Stimulated activated naive CD4-positive, alpha-beta T cell treated with Interleukin-2 at 50 U/mL for 16 hours (primary cell): ENCODE data around the gene ZNF862.

Experiments used
- DNase-seq: peaks from one replicate; lab custom pipeline; 2025; lab: John Stamatoyannopoulos, UW

ZNF862 gene

GRCh38 chr7:149845257-149845980 is 7.2 kb downstream of the ZNF862 start:
- DNase-seq: no peak

GRCh38 chr7:149846021-149846420 is 7.8 kb downstream of the ZNF862 start:
- DNase-seq: no peak

DNA sequence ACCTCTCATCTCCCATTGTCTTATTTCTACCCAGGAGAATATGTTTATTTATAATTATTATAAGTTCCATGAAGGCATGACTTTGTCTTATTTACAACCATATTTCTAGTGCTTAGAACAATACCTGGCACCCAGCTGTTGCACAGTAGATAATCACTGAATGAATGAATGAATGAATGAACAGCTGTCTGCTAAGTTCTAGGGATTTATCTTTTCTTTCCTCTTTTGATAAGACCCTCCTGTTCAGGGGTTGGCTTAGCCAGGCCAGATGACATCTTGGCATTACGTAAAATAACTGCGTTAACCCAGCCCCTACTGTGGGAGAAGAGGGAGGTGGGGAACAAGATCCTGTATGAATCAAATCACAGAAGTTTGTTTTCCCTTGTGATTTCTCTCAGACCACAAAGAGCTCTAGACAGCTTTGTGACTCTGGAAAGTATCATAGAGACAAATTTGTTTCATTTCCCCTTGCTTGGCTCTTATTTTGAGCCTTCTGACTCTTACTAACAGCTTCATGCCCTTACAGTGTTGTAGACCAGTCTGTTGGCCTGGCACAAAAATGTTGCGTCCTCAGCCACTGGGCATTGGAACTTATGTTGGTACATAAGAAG is 8.4 kb downstream of the ZNF862 start:
- no peak for DNase-seq

GRCh38 chr7:149849174-149849573 is 11.0 kb downstream of the ZNF862 start:
- DNase-seq: no peak

GRCh38 chr7:149850007-149850594 is 11.9 kb downstream of the ZNF862 start:
- DNase-seq: no peak

DNA sequence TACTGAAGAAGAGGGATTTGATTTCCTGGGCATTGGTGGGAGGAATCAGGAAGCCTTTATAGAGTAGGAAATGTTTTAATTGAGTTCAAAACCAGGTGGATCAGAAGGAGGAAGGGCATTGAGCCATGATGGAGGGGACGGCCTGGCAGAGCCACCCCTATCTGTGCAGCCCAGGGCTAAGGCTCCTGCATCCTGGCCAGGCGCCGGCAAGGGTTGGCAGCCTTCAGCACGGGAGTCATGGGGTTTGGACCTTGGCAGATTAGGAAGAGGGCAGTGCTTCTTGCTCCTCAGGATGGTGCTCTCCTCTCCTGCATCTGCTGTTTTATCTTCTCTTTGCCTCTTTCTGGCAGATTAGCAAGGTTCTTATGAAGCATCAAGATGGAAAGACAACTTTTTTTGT is 12.5 kb downstream of the ZNF862 start:
- DNase-seq: no peak

- DNase-seq: no peak
These were observed 13.3 kb downstream of the ZNF862 start for GRCh38 chr7:149851449-149851848.

GRCh38 chr7:149853157-149853556 is 15.0 kb downstream of the ZNF862 start:
- DNase-seq: no peak

- DNase-seq: no peak
These were observed 16.6 kb downstream of the ZNF862 start for GRCh38 chr7:149854611-149855360.

- DNase-seq: no peak
These were observed 17.5 kb downstream of the ZNF862 start for GRCh38 chr7:149855361-149856305.

- DNase-seq: no peak
These were observed 18.4 kb downstream of the ZNF862 start for GRCh38 chr7:149856583-149856982.

DNA sequence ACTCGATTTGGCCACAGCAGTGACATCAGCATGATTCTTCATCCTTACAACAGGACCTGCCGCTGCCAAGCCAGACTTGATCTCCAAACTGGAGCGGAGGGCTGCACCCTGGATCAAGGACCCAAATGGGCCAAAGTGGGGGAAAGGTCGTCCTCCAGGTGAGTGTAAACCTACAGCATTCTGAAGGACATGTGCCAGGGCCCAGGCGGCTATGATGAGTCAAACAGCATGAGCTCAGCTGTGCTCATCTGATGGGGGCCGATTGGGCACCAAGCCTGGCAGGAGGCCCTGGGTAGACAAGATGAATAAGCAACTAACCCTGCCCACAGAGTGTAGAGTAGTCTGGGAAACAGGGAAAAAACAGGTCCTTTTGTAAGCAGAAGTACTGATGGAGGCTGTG is 21.2 kb downstream of the ZNF862 start:
- no peak for DNase-seq

- DNase-seq: no peak
These were observed 21.7 kb downstream of the ZNF862 start for GRCh38 chr7:149859876-149860275.

GRCh38 chr7:149860821-149861727 is 22.9 kb downstream of the ZNF862 start:
- no peak for DNase-seq

DNA sequence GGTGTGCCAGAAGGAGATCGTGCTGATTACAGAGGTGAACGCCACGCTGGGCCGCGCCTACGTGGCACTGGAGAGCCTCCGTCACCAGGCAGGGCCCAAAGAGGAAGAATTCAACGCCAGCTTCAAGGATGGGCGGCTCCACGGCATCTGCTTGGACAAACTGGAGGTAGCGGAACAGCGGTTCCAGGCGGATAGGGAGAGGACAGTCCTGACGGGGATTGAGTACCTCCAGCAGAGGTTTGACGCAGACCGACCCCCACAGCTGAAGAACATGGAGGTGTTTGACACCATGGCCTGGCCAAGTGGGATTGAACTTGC is 23.5 kb downstream of the ZNF862 start:
- no peak for DNase-seq

DNA sequence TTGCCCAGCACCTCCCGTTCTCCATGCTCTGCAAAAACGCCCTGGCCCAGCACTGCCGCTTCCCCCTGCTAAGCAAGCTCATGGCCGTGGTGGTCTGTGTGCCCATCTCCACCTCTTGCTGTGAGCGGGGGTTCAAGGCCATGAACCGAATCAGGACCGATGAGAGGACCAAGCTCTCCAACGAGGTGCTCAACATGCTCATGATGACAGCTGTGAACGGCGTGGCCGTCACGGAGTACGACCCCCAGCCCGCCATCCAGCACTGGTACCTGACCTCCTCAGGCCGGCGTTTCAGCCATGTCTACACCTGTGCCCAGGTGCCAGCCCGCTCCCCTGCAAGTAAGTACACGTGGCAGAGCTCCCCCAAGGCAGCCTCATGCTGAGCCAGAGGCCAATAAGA is 24.0 kb downstream of the ZNF862 start:
- no peak for DNase-seq

DNA sequence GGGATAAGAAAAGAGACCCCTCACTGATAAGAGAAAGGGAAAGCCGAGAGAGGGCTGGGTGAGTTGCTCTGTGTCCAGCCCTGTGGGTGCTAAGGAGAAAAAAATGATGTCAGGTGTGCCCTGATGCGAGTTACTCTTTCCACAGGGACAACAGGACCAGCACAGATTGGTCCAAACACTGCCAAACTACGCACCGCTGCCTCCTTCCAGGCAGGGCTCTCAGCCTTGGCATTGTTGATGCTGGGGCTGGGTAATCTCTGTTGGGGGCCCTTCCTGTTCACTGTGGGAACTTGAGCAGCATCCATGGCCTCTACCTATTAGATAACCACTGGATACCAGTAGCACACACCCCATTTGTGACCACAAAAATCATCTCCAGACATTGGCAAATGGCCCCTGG is 25.3 kb downstream of the ZNF862 start:
- no peak for DNase-seq

GRCh38 chr7:149864023-149864422 is 25.8 kb downstream of the ZNF862 start:
- no peak for DNase-seq

- DNase-seq: no peak
These were observed 26.6 kb downstream of the ZNF862 start for GRCh38 chr7:149864751-149865150.

- peak; percentile 43 for DNase-seq
These were observed 27.3 kb downstream of the ZNF862 start for GRCh38 chr7:149865437-149865836.
